Endothelial cell of hepatic sinusoid (primary cell): ENCODE data around the gene GUCY2D.

Experiments used
- in situ Hi-C: cut with HindIII; loops from 2 replicates; pipeline ENCODE4 v1.10.0; 2017; ENCODE audit warnings: low sequenced_read_pairs

Gene GUCY2D

GRCh38 chr17:8039611-8040168 is 37.3 kb downstream of the GUCY2D start:
- in situ Hi-C loops, result no loop called here

DNA sequence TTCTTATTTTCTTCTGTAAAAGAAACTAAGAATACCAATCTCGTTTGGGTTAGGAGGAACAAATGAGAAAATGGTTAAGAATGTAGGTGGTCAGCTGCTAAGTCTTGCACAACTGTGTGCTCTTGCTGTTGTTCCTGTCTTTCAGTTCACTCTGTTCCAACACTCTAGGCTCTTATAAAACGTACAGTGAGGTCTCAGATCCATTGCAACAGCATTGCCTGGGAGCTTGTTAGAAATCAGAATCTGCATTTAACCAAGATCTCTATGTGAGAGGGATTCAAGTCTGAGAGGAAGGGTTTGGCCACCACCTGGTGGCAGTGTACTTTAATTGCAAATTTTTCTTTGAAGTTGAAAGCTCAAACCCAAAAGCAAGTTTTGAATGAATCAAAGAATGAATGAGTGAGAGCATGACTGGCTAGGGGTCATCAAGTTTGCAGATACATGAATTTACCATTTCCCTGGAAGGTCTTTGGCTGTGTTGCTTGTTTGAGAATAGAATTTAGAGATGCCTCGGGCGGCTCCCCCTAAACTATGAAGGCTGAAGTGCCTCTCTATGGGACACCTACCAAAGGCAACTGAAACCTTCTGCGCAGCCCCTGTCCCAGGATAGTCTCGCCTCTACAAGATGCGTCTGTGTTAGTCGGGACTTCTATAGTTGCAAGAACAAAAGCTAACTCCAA is 39.0 kb downstream of the GUCY2D start:
- in situ Hi-C loops, result no loop called here

GRCh38 chr17:8041979-8042378 is 39.6 kb downstream of the GUCY2D start:
- in situ Hi-C loops, result no loop called here

- in situ Hi-C loops, result loop anchor here (5.0 kb wide), 2 partner anchors 38 to 103 kb away; no protein-coding TSS in a partner anchor
Measured at GRCh38 chr17:8044819-8045810, 42.7 kb downstream of the GUCY2D start.

DNA sequence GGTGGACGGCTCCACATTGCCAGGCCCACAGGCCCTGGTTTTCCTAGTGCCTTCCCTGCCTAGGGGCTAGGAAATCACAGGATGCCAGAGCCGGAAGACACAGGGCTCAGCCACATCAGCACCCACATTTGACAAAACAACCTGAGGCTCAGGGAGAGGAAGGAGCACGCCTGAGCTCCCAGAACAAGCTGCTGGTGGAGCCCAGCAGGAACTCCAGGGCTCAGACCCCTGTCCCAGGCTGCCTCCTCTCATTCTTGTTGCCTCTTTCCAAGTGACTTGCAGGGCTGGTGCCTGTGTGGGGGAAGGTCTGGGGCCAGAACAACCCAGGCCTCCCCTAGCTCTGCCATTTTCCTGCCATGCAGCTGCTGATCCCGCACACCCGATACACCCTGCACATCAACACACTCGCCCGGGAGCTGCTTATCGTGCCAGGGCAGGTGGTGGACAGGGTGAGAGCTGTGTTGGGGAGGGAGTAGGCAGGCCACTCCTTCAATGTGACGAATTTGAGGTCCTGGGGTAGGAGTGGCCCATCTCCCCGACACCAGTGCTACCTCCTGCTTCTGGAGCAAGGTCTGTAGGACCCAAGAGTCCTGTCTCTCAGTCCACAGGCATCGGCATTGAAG is 44.0 kb downstream of the GUCY2D start:
- in situ Hi-C loops, result loop anchor here (5.0 kb wide), 2 partner anchors 39 to 104 kb away; no protein-coding TSS in a partner anchor

- in situ Hi-C loops, result loop anchor here (5.0 kb wide), 2 partner anchors 40 to 105 kb away; no protein-coding TSS in a partner anchor
Measured at GRCh38 chr17:8046929-8047768, 44.7 kb downstream of the GUCY2D start.

DNA sequence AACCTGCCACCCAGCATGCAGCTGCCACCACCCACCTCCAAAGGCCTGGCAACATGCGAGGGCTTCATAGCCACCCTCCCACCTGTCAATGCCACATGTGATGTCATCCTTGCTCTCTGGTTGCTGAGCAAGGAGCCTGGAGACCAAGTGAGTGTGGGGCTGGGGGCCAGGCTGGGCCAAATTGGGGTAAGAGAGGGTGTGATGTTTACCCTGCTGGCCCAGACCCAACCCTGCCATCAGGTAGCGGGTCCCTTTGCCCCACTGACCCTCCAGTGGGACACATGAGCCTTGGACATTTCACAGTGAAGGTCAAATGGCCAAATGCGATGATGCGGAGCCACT is 45.3 kb downstream of the GUCY2D start:
- in situ Hi-C loops, result loop anchor here (5.0 kb wide), 2 partner anchors 40 to 105 kb away; no protein-coding TSS in a partner anchor

DNA sequence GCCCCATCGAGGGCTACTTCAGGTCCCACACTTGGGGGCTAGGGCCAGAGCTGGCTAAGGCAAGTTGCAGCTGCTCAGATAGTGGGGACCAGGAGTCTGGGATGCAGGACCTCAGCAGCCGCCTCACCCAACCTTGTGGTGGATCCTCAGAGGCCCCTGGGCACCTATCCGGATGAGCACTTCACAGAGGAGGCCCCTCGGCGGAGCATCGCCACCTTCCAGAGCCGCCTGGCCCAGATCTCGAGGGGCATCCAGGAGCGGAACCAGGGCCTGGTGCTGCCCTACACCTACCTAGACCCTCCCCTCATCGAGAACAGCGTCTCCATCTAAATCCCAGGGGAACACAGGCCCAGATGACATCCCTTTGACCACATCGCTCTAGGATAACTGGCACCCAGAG is 45.8 kb downstream of the GUCY2D start:
- in situ Hi-C loops, result loop anchor here (5.0 kb wide), 2 partner anchors 41 to 106 kb away; no protein-coding TSS in a partner anchor

DNA sequence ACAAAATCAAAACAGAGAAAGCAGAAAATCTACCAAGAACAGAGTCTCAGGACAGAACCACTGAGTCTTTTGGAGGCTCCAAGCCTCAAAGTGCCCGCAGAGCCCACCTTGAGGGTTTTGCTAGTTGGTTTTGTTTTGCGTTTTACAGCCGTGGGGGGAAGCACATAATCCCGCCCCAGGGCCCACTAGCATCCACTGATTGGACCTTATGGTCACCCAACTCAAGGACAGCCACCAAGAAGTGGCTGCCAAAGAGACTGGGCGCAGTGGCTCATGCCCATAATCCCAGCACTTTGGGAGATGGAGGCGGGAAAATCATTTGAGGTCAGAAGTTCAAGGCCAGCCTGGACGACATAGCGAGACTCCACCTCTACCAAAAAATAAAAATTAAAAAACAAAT is 46.3 kb downstream of the GUCY2D start:
- in situ Hi-C loops, result loop anchor here (5.0 kb wide), 2 partner anchors 41 to 106 kb away; no protein-coding TSS in a partner anchor

DNA sequence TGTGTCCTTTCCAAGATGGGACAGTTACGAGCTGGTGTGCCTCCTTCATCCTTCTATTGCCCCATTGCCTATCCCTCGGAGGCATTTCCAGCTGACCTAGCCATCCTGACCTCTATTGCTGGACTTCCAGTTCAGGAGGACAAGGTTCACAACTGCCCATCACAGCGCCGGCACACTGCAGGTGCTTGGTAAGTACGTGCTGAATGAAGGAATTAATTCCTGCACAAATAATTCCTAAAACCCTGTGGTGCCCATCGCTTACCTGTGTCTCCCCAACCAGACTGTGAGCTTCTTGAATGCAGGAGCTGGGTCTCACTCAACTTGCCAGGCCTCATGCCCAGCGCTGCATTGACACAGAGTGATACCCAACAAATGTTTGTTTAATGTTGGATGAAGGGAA is 49.4 kb downstream of the GUCY2D start:
- in situ Hi-C loops, result no loop called here

- in situ Hi-C loops, result no loop called here
Measured at GRCh38 chr17:8052256-8053252, 50.1 kb downstream of the GUCY2D start.

DNA sequence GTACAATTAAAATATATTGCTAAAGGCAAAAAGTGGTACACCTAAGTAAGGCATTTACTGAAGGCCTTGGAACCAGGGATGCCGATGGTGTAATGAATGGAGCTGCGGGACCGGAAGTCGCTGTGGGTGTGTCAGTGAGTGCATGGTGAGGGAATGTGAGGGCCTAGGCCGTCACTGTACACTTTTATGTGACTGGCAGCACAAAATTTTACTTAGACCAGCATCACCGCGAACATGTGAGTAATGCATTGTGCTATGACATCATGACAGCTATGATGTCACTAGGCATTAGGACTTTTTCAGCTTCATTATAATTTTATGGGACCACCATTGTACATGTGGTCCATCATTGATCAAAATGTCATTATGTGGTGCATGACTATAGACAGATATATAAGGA is 51.2 kb downstream of the GUCY2D start:
- in situ Hi-C loops, result no loop called here

DNA sequence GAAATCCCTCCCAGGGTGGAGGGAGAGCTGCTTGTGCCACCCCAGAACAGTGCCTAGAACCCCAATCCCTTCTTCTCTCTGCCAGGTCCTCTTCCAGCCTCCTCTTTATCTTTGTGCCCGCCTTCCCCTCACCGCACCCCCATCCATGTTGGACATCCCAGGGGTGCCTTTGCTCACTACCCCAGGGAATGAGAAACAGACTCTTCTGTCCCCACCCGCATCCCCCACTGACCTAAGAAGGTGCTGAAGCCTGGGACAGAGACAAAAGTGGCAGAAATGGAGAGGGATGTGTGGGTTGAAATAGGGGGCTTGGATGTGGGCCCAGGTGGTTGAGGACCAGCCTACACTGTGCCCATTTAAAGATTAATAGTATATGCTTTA is 53.4 kb downstream of the GUCY2D start:
- in situ Hi-C loops, result loop anchor here (5.0 kb wide), 1 partner anchor 56 kb away; no protein-coding TSS in a partner anchor

DNA sequence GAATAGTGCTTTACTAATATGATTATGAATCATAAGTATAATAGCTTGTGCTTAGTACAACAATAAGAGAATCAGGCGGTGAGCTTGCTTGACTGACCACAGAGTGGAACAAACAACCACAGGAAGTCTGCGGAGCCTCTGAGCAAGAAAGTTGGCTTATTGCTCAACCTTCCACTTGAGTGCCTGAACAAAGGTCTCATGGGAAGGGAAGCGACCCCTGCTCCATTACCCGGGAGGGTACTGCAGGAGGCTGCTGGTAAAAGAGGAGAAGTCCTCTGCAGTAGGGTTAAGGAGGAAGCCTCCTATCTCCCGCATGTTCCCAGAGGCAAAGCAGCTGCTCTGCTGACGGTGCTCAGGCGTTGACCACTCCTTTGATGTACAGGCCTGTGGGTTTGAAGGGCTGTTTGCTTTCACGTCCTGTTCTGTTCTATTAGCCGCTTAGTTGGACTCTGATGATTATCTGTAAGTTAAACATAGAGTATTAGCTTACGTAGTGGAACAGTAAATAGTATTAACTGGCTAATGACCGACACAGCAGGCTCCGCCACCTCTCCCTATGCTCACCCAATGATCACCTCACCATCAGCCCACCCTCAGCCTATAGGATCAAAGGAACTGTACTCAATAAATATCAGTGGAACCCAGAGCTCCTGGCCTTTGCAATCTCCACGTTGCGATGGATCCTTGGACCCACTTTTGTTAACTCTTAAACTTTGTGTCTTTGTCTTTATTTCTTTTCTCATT is 54.0 kb downstream of the GUCY2D start:
- in situ Hi-C loops, result loop anchor here (5.0 kb wide), 1 partner anchor 56 kb away; no protein-coding TSS in a partner anchor

- in situ Hi-C loops, result loop anchor here (5.0 kb wide), 1 partner anchor 55 kb away; no protein-coding TSS in a partner anchor
Measured at GRCh38 chr17:8056976-8057625, 54.7 kb downstream of the GUCY2D start.

DNA sequence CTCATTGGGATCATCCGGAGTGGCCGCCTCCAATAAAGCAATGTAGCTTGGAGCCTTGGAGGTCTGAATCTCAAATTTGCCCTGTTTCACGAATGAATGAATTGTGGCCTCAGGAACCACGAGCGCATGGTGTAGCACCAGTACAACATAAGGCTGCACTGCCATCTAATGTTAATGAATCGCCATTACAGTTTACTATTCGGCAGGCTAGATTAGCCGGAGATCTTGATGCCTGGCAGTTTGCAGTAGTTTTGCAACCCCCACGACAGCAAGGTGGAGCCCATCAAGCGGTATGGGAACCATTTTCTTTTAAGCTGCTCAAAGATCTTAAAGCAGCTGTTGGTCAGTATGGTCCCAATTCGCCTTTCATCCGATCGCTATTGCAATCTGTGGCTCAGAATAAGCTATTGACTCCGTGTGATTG is 55.3 kb downstream of the GUCY2D start:
- in situ Hi-C loops, result loop anchor here (5.0 kb wide), 1 partner anchor 55 kb away; no protein-coding TSS in a partner anchor

GRCh38 chr17:8059131-8059530 is 56.7 kb downstream of the GUCY2D start:
- in situ Hi-C loops, result loop anchor here (5.0 kb wide), 1 partner anchor 53 kb away; no protein-coding TSS in a partner anchor
